NK-92 (cell line): ENCODE results near the gene PDIK1L.

Experiments used
- DNase-seq: peaks from one replicate; lab custom pipeline; 2025; ENCODE audit not compliant: unreplicated experiment; lab: John Stamatoyannopoulos, UW

Gene PDIK1L

GRCh38 chr1:26153966-26154532 lies 42.4 kb downstream of the PDIK1L start:
- no peak for DNase-seq

DNA sequence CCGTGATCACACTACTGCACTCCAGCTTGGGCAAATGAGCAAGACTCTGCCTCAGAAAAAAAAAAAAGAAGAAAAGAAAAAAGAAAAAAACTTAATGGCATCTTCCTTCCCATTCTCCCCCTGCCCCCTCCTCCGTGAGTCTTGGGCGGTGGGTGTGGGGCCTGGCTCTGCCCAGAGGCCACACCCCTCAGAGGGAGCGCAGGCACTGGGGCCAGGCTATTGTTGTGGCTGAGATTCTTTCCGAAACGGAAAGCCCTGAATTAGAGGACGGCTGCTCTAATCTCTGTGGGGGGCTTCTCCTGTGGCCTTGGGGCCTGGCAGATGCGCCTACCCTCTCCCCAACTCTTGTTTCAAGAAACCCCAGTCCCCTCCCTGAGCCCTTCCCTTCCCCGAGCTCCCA lies 43.1 kb downstream of the PDIK1L start:
- DNase-seq, result no peak

- no peak for DNase-seq
Observed at GRCh38 chr1:26155370-26156284, 44.0 kb downstream of the PDIK1L start.

DNA sequence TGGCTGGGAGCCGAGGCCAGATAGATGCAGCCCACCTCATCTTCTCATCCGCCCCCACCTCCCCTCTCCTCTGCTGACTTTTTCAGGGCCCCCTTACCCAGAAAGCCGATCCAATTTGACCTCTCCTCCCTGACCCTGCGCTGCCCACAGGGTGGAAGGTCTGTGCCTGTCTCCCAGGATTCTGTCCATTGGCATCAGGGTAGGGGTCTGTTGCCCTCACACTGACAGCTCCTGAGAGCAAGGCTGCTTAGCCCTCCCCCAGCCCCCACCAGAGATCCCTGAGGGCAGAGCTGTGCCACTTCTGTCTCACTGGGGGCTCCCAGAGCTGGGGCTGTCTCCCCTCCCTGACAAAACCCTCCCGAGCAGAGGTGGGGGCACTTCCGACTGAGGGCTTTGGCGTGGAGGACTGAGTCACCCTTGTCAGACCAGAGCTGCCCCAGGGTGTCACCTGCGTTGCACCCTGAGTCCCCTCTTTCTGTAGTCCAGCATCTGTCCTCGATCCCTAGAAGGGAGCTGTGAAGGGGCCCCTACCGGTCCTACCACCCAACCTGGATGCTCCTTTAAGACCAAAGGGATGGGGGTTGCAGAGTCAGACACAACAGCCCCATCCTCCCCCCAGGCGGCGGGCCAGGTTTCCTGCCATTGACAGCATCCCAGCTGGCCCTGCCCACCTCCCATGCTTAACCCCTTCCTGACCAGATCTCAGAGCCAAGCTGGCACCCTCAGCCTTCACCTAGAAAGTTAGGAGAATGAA lies 44.8 kb downstream of the PDIK1L start:
- DNase-seq, result no peak

DNA sequence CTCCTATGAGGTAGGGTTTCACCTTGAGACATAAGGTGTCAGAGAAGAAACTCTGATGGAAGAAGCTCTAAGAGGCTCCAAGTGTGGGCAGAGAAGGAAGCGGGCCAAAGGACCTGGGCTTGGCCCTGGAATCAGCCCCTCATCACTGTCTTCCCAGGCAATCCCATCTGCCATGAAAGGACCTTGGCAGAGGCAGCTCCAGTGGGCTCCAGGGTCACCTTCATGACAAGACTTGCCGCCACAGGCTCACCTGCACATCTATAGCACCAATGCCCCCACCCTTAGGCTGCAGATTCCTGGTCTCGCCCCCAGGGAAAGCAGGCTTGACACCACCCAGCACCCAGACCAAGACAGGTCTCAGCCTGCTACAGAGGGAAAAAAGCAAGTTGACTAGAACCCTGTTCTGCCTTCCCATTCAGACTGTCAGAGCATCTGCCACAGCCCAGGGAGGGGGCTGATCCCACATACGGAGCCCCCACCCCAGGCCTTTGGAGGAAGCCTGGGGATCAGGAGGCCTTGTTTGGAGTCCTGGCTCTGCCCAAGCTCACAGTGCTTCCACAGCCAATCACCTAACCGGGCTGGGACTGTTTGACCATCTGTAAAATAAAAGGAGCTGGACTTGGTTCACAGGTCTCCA lies 46.8 kb downstream of the PDIK1L start:
- no peak for DNase-seq

DNA sequence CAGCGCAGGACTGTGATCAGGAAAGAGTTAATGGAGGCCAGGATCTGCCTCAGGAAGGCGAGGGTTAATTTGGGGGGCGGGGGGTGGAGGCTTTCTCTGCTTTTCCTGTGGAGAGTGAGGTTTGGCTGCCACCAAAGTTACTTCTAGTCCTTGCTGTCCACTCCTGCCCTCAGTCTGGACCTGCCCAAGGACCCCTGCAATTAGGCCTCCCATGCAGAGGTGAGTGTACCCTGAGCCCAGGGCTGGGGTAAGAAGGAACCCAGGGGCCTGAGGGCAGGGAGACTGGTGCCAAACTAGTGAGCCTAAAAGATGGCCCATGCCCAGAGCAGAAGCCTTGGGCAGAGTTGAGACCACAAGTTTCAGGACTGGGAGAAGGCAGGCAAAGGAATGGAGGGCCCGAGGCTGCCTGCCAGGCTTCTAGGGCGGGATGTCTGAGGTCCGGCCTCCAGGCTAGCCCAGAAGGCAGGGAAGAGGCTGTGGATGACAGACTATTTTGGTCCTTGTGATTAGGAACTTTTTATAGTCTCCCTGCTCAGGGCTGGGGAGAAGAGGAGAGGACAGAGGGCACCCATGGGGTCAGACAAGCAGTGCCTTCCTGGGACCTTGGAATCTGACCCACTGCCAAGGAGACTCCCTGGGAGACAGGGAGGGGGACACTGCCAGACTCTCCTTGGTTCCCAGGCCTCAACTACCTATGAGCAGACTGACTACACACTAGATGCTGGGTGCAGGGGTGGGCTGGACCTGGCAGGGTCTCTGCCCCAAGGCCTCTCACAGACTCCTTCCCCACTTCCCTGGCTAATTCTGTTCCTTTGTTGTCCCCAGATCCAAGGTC lies 47.5 kb downstream of the PDIK1L start, which contains the start of gene FAM110D:
Gene FAM110D, plus strand, starts transcription at position 172 of the 835 bp plus-strand sequence. CDS start 2,213 bp downstream, outside the sequence.
- no peak for DNase-seq

GRCh38 chr1:26159743-26160039 lies 48.1 kb downstream of the PDIK1L start:
- DNase-seq, result no peak

DNA sequence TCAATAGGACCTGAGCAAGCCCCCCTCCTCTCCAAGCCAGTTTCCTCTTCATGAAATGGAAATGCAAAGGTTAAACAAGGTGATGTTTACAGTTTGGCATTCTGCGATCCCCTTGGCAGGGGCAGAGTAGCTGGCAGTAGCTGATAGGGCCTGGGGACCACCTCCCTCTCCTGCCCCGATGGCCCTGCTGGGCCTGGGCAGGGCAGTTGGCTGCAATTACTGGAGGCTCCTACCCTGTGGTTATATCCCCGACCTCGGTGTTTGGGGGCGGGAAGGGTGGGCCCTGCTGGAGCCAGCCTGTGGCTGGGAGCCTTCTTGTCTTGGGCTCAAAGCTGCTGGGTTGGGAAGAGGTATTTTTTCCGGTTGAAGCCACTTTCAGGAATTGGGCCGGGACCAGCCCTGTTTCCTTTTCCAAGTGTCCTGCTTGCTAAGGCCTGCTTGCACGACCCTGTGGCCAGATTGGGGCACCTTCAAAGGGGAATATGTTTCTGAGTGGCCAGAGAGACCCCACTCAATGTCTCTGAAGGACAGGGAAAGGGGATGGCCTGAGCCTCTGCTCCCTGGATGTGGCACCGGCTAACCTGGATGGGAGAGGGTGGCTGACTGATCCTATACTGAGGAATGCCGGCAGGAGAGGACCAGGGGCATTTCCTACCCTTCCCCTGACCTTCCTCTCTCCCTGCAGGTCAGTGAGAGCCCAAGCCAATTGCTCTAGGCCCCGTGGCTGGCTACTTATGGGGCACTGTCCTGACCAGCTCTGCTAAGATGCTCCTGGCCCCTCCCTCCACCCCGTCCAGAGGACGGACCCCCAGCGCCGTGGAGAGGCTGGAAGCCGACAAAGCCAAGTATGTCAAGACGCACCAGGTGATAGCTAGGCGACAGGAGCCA lies 49.1 kb downstream of the PDIK1L start:
- no peak for DNase-seq

GRCh38 chr1:26161415-26162219 lies 50.0 kb downstream of the PDIK1L start:
- no peak for DNase-seq

DNA sequence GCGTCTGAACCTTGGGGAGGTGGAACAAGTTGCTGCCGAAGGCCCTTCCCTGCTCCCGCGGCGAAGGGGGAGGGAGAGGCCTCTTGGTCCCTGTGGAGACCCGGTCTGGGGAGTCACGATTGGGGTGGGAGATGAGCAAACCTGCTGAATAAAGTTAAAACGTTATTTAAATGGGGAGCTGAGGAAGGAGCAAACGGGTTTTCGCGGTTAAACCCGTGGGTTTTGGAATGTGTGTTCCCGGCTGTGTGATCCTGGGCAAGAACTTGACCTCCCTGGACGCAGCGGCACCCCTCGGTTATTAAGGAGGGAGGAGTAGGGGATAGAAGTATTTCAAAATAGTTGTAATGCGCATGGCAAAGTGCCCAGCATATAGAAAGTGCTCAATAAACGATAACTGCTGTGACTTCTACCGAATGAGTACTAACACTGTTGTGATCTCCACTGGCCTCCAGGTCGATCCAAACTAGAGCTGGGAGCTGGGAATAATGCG lies 50.6 kb downstream of the PDIK1L start:
- DNase-seq, result no peak

- DNase-seq, result no peak
Observed at GRCh38 chr1:26163684-26164035, 52.0 kb downstream of the PDIK1L start.

DNA sequence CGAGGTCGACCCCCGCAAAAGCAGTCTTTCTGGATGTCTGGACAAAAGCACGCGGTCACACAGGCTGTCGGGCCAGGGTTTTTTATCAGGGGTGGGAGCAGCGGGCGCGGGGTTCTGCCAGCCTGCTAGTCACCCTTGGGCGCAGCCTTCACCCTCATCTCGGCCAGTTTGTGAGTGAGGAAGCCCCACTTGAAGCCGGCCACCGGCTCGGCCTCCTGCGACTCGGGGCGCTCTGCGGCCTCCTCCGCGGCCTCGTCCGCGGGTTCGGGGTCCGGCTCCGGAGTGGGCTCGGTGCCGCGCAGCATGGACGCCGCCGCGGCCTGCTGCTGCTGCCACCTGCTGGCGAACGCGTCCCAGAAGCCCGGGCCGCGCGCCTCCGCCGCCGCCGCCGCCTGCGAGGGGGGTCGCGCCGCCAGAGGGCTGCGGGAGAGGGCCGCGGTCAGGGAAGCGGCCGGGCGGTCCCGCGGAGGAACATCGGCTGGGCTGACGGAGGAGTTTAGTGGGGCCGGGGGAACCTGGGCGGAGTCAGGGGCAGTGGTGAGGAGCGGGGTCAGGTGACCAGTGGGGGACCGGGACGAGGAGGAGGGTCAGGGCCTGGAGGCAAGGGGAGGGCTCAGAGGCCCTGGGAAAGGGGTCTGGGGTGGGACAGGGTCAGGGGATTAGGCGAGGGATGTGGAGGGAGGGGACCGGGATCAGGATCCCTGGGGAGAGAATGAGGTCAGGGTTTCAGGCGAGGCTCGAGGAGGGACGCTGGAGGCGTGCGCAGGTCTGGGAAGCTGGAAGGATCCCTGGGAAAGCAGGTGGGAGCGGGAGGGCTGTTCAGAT lies 52.6 kb downstream of the PDIK1L start:
- DNase-seq, result no peak

DNA sequence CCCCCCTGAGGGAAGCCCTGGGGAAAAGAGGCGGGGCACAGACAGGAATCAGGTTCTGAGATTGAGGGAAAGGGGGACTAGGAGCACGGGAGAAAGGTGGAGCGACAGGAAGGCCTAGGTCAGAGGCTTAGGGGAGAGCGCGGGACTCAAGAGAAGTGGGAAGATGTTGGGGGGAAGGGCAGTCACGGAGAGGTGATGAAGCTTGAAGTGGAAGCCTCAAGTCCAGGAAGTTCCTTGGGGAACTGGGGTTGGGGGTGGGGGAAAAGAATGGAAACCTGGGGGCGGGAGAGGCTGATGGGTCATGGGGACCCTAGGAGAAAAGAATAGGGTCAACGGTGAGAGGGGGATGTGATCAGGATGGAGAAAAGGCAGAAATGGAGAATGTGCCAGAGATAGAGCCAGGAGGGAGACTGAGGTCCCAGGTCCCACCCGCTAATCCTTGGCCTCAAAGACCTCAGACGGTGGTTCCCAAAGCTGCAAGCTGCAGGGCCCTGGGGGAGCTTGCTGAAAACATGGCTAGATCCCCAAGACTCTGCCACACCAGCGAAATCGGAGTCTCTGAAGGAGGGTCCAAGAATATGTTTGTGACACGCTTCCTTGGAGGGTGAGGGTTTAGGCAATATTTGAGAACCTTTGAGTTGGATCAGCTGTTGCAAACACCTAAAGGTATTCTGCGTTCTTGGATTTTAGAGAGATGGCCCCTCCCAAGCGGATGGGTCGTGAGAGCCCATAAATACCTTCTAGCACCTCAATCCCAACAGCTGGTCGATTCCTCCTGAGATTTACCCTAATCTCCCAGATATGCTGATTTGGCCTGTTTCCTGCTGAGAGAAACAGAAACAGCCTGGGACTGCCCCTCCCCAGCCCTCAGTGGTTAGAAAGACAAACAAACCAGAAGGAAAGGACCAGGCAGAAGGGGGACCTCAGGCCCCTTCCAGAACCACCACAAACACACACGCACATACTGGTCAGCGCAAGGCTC lies 53.5 kb downstream of the PDIK1L start:
- no peak for DNase-seq

DNA sequence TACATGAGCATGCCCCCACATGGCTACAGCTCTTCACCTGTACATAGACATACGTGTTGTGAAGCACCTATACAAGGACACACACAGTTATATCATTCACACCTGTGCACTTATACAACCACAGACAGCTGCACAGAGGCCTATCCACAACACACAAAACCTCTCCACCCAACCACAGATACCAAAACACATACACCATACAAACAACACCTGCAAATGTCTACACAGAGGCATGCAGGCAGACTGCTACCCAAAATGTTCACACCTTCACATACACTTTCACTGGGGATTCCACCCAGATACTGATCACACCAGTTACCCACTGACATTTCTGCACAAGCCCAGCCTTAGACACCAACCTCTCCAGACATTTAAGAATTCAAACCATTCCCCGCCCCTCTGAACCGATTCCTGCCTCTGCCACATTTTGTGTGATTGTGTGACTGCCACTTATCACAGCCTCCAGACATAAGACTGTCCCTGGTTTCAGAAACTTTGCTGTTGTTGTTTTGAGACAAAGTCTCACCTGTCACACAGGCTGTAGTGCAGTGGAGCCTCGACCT lies 55.2 kb downstream of the PDIK1L start:
- DNase-seq, result no peak

- no peak for DNase-seq
Observed at GRCh38 chr1:26168410-26169197, 57.0 kb downstream of the PDIK1L start, which contains the start of gene C1orf232. Gene C1orf232, minus strand, starts transcription at chr1:26168963. Its CDS starts 464 bp downstream, at chr1:26168499.
